Tibial nerve (tissue), 4 donors: Measurements from ENCODE around the gene LZTR1. TPM values are rescaled to one million over a fixed set of nuclear protein-coding genes. Genes with fewer than 3 reads are reported as not detected.

Source experiments
- DNase-seq, 2 donors: peaks; one replicate each; pipeline ENCODE4 v3.0.0-alpha.2; 2019; ENCODE audit warnings: low spot score in 2 of 2
- H3K27ac ChIP-seq, 4 donors: fragments of 200-600 bp; sonication (generic) in 3 of 4; one replicate each; pipeline ENCODE4 v1.5.1; 2017 to 2019; ENCODE audit warnings: mild to moderate bottlenecking in 1 of 4
- H3K27me3 ChIP-seq, 2 donors: fragments of 200-600 bp; sonication (generic) in 1 of 2; one replicate each; pipeline versions ENCODE4 v1.5.1 to v1.6.0; 2017 to 2019
- H3K36me3 ChIP-seq, 3 donors: fragments of 200-600 bp; sonication (generic); one replicate each; pipeline ENCODE4 v1.5.1; 2018 to 2019
- H3K4me1 ChIP-seq, 4 donors: fragments of 200-600 bp; sonication (generic) in 3 of 4; one replicate each; pipeline ENCODE4 v1.5.1; 2017 to 2019
- H3K4me3 ChIP-seq, 4 donors: fragments of 200-600 bp; sonication (generic) in 3 of 4; one replicate each; pipeline ENCODE4 v1.5.1; 2017 to 2019; ENCODE audit warnings: mild to moderate bottlenecking in 1 of 4, moderate library complexity in 1 of 4
- H3K9me3 ChIP-seq, 4 donors: fragments of 200-600 bp; sonication (generic) in 3 of 4; one replicate each; pipeline ENCODE4 v1.5.1; 2017 to 2019
- CTCF ChIP-seq, 5 experiments: fragments of 200-600 bp in 3 of 5; fragments of 450-650 bp in 2 of 5; sonication (generic) in 3 of 5; IDR thresholded peaks; one replicate each; pipeline ENCODE4 v1.5.1; 2016 to 2019; ENCODE audit warnings: antibody characterized with exemption in 5 of 5, mild to moderate bottlenecking in 3 of 5, moderate library complexity in 2 of 5
- EP300 ChIP-seq, 2 donors: sonication (generic); formaldehyde crosslinking; IDR thresholded peaks; one replicate each; pipeline ENCODE4 v1.6.1; 2017; ENCODE audit warnings: antibody characterized with exemption in 2 of 2, mild to moderate bottlenecking in 1 of 2
- POLR2A ChIP-seq, 2 donors: fragments of 450-650 bp; IDR thresholded peaks; one replicate each; pipeline ENCODE4 v1.6.1; 2017; ENCODE audit warnings: antibody characterized with exemption in 2 of 2, mild to moderate bottlenecking in 2 of 2, moderate library complexity in 2 of 2
- WGBS, 2 donors: methylation state at CpG; one replicate each; pipeline ENCODE4 v1.1.5; 2018; 5-methylcytosine and 5-hydroxymethylcytosine counted together
- total RNA-seq, 4 donors: library from RNA; depleted of rRNA; stranded (reverse); fragments of >200 nt; gene quantifications; one replicate each; pipeline ENCODE4 v1.1.0, GENCODE V29; 2016

LZTR1 gene
- total RNA-seq, 4 donors from 2014 or later: 59.8 to 127 (median 66.5) TPM

GRCh38 chr22:21014726-21015465 lies 32.8 kb downstream of the LZTR1 start, which contains the start of gene P2RX6:
Gene P2RX6, plus strand, starts transcription at chr22:21015165. Its CDS starts 10 bp downstream, at chr22:21015175.
- H3K9me3 ChIP-seq: no peaks in the 10 kb centered on the region
- H3K27me3 ChIP-seq: no peaks in the 10 kb centered on the region
- 11 to 18% methylated on average over 12 of the region's 12 CpGs for WGBS, 2 donors
- peaks cover 0 to 26% (median 21%) of the 10 kb centered on the region in 4 donors for H3K4me1 ChIP-seq
- no peak for TF ChIP-seq EP300 (IDR thresholded peaks at IDR 0.05)
- TF ChIP-seq CTCF (IDR thresholded peaks at IDR 0.05): no peak
- TF ChIP-seq POLR2A (IDR thresholded peaks at IDR 0.05): no peak
- H3K27ac ChIP-seq: peak within 1 kb of the TSS; percentile 41 to 86 (median 78)
- H3K36me3 ChIP-seq: no peaks in the 10 kb centered on the region
- H3K4me3 ChIP-seq: peak within 1 kb of the TSS; percentile 27 to 63 (median 49)
- no peak for DNase-seq

- peak overlapping the region in 3 of 4 donors; percentile 75 to 86 (median 82) for H3K27ac ChIP-seq
- DNase-seq: no peak
- H3K9me3 ChIP-seq: no peaks in the 10 kb centered on the region
- no peaks in the 10 kb centered on the region for H3K36me3 ChIP-seq
- no peak for TF ChIP-seq POLR2A (IDR thresholded peaks at IDR 0.05)
- TF ChIP-seq EP300 (IDR thresholded peaks at IDR 0.05): no peak
- TF ChIP-seq CTCF (IDR thresholded peaks at IDR 0.05): no peak
- peaks cover 0 to 26% (median 21%) of the 10 kb centered on the region in 4 donors for H3K4me1 ChIP-seq
- no peak overlapping the region for H3K4me3 ChIP-seq
- H3K27me3 ChIP-seq: no peaks in the 10 kb centered on the region
- WGBS, 2 donors: 40 to 43% methylated on average over 10 of the region's 10 CpGs
Observed at GRCh38 chr22:21015466-21016006, 33.4 kb downstream of the LZTR1 start.

GRCh38 chr22:21016644-21017420 lies 34.7 kb downstream of the LZTR1 start:
- Histone ChIP-seq H3K4me3 (no peak overlapping the region), H3K4me1 (peaks cover 0 to 26% (median 21%) of the 10 kb centered on the region in 4 donors), H3K36me3 (no peaks in the 10 kb centered on the region), H3K27me3 (no peaks in the 10 kb centered on the region), H3K9me3 (no peaks in the 10 kb centered on the region), H3K27ac (no peak overlapping the region)
- WGBS, 2 donors: 87 to 88% methylated on average over 13 of the region's 13 CpGs
- TF ChIP-seq CTCF (IDR thresholded peaks at IDR 0.05) (no peak), POLR2A (IDR thresholded peaks at IDR 0.05) (no peak), EP300 (IDR thresholded peaks at IDR 0.05) (no peak)
- no peak for DNase-seq

- no peaks in the 10 kb centered on the region for H3K36me3 ChIP-seq
- WGBS, 2 donors: 93% methylated on average over 4 of the region's 4 CpGs
- TF ChIP-seq EP300 (IDR thresholded peaks at IDR 0.05): no peak
- TF ChIP-seq CTCF (IDR thresholded peaks at IDR 0.05): no peak
- TF ChIP-seq POLR2A (IDR thresholded peaks at IDR 0.05): no peak
- no peak for DNase-seq
- no peak overlapping the region for H3K4me3 ChIP-seq
- peaks cover 0 to 26% (median 21%) of the 10 kb centered on the region in 4 donors for H3K4me1 ChIP-seq
- no peaks in the 10 kb centered on the region for H3K27me3 ChIP-seq
- no peak overlapping the region for H3K27ac ChIP-seq
- no peaks in the 10 kb centered on the region for H3K9me3 ChIP-seq
Observed at GRCh38 chr22:21018314-21018713, 36.2 kb downstream of the LZTR1 start.
